Left lung (tissue), 10 donors: ENCODE data around the gene PAH. TPM values are rescaled to one million over a fixed set of nuclear protein-coding genes. Genes with fewer than 3 reads are reported as not detected.
A peak's percentile ranks its signal among the peaks of the same experiment; 100 is the strongest.

Experiments
- ATAC-seq: fragments of 200-7000 bp; cut with Tn5 transposase; one replicate; pipeline ENCODE4 v1.9.1; 2020; ENCODE audit warnings: moderate library complexity
- DNase-seq, 4 donors: peaks; one replicate each; pipeline ENCODE4 v3.0.0-alpha.2; 2013 to 2020
- H3K27ac ChIP-seq, 2 donors: fragments of 200-600 bp; sonication (generic) in 1 of 2; one replicate each; pipeline versions ENCODE4 v1.5.0 to v1.8.0; 2020 to 2021
- H3K27me3 ChIP-seq, 2 donors: fragments of 200-600 bp; sonication (generic) in 1 of 2; one replicate each; pipeline versions ENCODE4 v1.5.0 to v1.8.0; 2020 to 2021
- H3K36me3 ChIP-seq, 2 donors: fragments of 200-600 bp; sonication (generic) in 1 of 2; one replicate each; pipeline versions ENCODE4 v1.5.0 to v1.8.0; 2020 to 2021
- H3K4me1 ChIP-seq, 2 donors: fragments of 200-600 bp; one replicate each; pipeline ENCODE4 v1.8.0; 2021
- H3K4me3 ChIP-seq, 2 donors: fragments of 200-600 bp; sonication (generic) in 1 of 2; one replicate each; pipeline versions ENCODE4 v1.5.0 to v1.8.0; 2020 to 2021; ENCODE audit warnings: mild to moderate bottlenecking in 1 of 2
- H3K9me3 ChIP-seq, 2 donors: fragments of 200-600 bp; sonication (generic) in 1 of 2; one replicate each; pipeline versions ENCODE4 v1.5.0 to v1.8.0; 2020 to 2021
- CTCF ChIP-seq, 2 donors: fragments of 200-600 bp; sonication (generic) in 1 of 2; IDR thresholded peaks; one replicate each; pipeline versions ENCODE4 v1.5.0 to v1.8.0; 2021; ENCODE audit warnings: antibody characterized with exemption in 2 of 2
- intact Hi-C, 2 donors: fragments of 100-400 bp; cut with DNase I; formaldehyde crosslinking; loops; one replicate each; pipeline versions ENCODE4 v1.11.2 to v1.14.2; 2022
- polyA plus RNA-seq, 6 donors: library from polyadenylated mRNA; unstranded; fragments of 120-200 nt; gene quantifications; one replicate each; pipeline ENCODE4 v1.2.1, GENCODE V29; 2013; ENCODE audit not compliant: insufficient read length in 6 of 6
- total RNA-seq, 2 donors: library from RNA; stranded (reverse); fragmentation: NEBNext Ultra II Directional; extraction: Animal tissue kit (Norgen Biotek cat#: 25700); gene quantifications; one replicate each; pipeline ENCODE4 v1.2.1, GENCODE V29; 2021
- donor health status: DM: no; HTN: yes; CAD: no.
- donor health status: DM: no; HTN: no; CAD: no.

The PAH gene
- total and polyA plus RNA-seq, 8 donors: 0.29 to 1.1 (median 0.71) TPM; not detected in 2

- Histone ChIP-seq H3K27ac (no peak overlapping the region), H3K36me3 (no peaks in the 10 kb centered on the region), H3K4me1 (peaks cover 0 to 16% of the 10 kb centered on the region in 2 donors), H3K27me3 (peaks cover 90 to 99% of the 10 kb centered on the region in 2 donors), H3K9me3 (no peaks in the 10 kb centered on the region), H3K4me3 (no peak overlapping the region)
- intact Hi-C loops: no loop called here
- DNase-seq (no peak), ATAC-seq (no peak)
- TF ChIP-seq CTCF (IDR thresholded peaks at IDR 0.05): no peak
Measured at GRCh38 chr12:102959391-102959790, 42.3 kb upstream of the PAH start.

GRCh38 chr12:102958830-102959176 is 41.8 kb upstream of the PAH start:
- no peak for DNase-seq
- Histone ChIP-seq H3K9me3 (no peaks in the 10 kb centered on the region), H3K4me1 (peaks cover 0 to 16% of the 10 kb centered on the region in 2 donors), H3K27me3 (peaks cover 88 to 99% of the 10 kb centered on the region in 2 donors), H3K36me3 (no peaks in the 10 kb centered on the region), H3K4me3 (no peak overlapping the region), H3K27ac (no peak overlapping the region)
- no peak for ATAC-seq
- no peak for TF ChIP-seq CTCF (IDR thresholded peaks at IDR 0.05)
- intact Hi-C loops: no loop called here

GRCh38 chr12:102958073-102958829 is 41.2 kb upstream of the PAH start:
- intact Hi-C loops: no loop called here
- no peaks in the 10 kb centered on the region for H3K36me3 ChIP-seq
- H3K27ac ChIP-seq: no peak overlapping the region
- H3K9me3 ChIP-seq: no peaks in the 10 kb centered on the region
- no peak for ATAC-seq
- no peak for TF ChIP-seq CTCF (IDR thresholded peaks at IDR 0.05)
- H3K27me3 ChIP-seq: peaks cover 82 to 99% of the 10 kb centered on the region in 2 donors
- DNase-seq: no peak
- H3K4me3 ChIP-seq: peak overlapping the region; percentile 21 to 31
- peaks cover 0 to 16% of the 10 kb centered on the region in 2 donors for H3K4me1 ChIP-seq

GRCh38 chr12:102957339-102958050 is 40.5 kb upstream of the PAH start, which contains the start of gene ASCL1:
ASCL1 (plus strand) TSS chr12:102957674; CDS start chr12:102958245, 571 bp downstream.
- Histone ChIP-seq H3K27me3 (peaks cover 80 to 99% of the 10 kb centered on the region in 2 donors), H3K9me3 (no peaks in the 10 kb centered on the region), H3K4me1 (peaks cover 0 to 16% of the 10 kb centered on the region in 2 donors), H3K36me3 (no peaks in the 10 kb centered on the region), H3K4me3 (peak within 1 kb of the TSS; percentile 21 to 31), H3K27ac (no peak within 1 kb of the TSS)
- DNase-seq: peak in 1 of 4 donors; percentile 26
- no peak for TF ChIP-seq CTCF (IDR thresholded peaks at IDR 0.05)
- intact Hi-C loops: no loop called here
- no peak for ATAC-seq

- no peak for TF ChIP-seq CTCF (IDR thresholded peaks at IDR 0.05)
- Histone ChIP-seq H3K4me1 (peaks cover 0 to 16% of the 10 kb centered on the region in 2 donors), H3K36me3 (no peaks in the 10 kb centered on the region), H3K27ac (no peak overlapping the region), H3K27me3 (peaks cover 81 to 100% of the 10 kb centered on the region in 2 donors), H3K9me3 (no peaks in the 10 kb centered on the region), H3K4me3 (no peak overlapping the region)
- intact Hi-C loops: no loop called here
- ATAC-seq (no peak), DNase-seq (no peak)
Measured at GRCh38 chr12:102956738-102957327, 39.8 kb upstream of the PAH start.
